TTC549 (cell line): ENCODE data around the gene STAT5A.
"Not testable (repeated sequence)": the region's sequence is repeated elsewhere in the genome, so short reads cannot be mapped to it uniquely, and the experiment has no call there.

Experiments used
- FAIRE-seq: peaks from 2 replicates; lab custom pipeline; 2012; peaks lifted over from hg19 to GRCh38; lab: Jason Lieb, UNC

The STAT5A gene

DNA sequence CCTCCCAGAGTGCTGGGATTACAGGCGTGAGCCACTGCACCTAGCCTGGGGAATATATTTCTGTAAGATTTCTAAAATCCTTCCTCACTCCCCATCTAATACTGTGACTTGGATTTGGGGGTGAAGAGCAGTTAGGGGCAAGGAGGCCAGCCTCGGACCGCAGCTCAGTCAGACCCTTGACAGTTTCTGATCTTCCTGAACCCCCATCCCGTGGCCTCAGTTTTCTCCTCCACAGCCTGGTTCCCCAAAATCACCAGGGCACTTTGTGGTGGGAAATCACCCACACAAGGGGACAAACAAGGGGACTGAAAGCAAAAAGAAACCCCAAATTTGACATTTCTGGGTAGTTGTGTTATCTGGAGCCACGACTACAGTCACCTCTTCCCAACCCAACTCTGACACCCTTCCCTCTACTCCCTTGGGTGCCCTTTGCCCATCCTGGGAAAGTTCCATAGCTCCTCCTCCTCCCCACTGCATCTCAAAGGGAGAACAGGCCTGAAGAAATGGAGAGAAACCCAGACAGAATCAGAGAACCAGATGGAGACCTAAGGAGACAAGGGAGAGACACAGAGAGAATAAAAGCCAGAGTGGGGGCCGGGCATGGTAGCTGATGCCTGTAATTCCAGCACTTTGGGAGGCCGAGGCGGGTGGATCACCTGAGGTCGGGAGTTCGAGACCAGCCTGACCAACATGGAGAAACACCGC is 2.8 kb upstream of the STAT5A start:
- FAIRE-seq = no peak

DNA sequence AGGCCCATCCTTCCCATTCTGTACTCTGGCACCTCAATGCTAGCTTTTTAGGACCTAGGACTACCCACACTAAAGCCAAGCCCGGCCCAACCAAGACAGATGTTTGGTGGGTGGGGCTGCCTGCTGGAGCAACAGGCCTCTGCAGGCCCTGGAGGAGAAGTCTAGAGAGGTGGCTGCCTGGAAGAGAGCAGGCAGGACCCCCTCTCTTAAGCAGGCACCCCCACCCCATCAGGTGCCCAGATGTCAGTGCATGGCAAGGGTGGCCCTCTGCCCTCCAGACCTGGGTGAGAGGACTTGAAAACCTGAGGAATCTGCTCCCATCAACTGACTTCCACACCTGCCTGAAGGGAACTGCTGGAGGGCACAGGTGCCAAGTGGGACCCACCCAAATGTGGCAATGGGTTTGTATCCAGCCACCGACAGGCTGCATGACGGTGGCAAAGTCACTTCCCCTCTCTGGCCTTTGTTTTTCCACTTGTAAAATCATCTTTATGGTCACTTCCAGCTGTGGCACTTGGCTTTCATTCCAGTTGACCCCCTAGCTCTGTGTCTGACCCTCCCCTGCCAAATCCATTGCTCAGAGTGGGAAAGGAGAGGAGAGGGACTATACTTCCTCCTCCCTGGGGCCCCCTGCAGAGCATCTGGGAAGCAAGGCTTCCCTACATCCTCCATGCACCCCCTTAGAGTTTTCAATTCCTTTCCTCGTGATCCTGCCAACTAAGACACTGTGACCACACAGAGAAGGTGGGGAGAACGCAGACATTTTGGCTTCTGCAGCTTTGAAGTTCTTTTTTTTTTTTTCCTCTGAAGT is 1.7 kb upstream of the STAT5A start:
- FAIRE-seq = no peak

DNA sequence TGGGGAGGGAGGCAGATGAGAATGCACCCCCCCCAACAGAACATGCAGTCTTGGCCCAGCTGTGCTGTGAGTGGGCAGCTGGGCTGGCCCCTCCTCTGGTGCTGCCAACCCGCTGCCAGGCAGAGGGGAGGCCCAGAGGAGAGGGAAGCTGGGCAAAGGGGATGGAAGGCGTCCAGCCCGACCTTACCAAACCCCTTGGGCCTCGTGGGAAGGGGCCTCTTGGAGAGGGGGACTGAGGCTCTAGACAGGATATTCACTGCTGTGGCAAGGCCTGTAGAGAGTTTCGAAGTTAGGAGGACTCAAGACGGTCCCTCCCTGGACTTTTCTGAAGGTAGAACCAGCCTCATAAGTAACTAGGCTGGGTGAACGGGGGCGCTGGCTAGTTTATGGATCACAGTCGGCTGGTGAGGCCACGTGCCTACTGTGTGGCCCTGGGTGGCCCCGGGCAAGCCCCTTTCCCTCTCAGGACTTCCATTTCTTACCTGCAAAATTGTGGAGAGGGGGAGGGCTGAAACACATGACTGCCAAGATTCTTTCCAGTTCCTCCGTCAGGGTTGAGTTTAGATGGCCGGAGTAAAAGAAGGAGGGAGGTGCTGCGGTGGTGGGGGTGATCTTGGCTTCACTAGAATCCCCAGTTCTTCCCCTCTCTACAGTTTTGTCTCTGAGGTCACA is 857 bp upstream of the STAT5A start:
- no peak for FAIRE-seq

- FAIRE-seq = no peak
Measured at GRCh38 chr17:42288803-42289610, 709 bp downstream of the STAT5A start.

- FAIRE-seq = no peak
Measured at GRCh38 chr17:42289611-42290181, 1.4 kb downstream of the STAT5A start.

DNA sequence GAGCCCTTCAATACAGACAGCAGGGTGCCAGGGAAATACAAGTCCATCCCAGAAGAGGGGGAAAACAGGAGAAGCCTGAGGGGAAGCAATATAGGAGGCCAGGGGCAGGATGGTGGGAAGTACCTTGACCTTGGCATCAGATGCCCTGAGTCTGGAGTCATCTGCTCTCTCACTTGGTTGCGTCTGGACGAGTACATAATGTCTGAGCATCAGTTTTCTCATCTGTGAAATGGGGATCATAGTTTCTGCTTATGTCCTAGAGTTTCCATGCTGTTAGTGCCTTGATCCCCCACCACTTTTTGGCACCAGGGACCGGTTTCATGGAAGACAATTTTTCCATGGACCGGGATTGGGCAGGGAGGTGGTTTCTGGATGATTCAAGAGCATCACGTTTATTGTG is 2.3 kb downstream of the STAT5A start:
- no peak for FAIRE-seq

DNA sequence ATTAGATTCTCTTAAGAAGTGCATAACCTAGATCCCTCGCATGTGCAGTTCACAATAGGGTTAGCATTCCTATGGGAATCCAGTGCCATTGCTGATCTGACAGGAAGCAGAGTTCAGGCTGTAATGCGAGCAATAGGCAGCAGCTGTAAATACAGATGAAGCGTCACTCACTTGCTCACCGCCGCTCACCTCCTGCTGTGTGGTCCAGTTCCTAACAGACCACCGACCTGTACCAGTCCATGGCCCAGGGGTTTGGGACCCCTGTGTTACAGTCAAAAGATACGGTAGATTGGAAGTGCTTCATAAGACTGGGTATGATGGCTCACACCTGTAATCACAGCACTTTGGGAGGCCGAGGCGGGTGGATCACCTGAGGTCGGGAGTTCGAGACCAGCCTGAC is 2.8 kb downstream of the STAT5A start:
- no peak for FAIRE-seq

DNA sequence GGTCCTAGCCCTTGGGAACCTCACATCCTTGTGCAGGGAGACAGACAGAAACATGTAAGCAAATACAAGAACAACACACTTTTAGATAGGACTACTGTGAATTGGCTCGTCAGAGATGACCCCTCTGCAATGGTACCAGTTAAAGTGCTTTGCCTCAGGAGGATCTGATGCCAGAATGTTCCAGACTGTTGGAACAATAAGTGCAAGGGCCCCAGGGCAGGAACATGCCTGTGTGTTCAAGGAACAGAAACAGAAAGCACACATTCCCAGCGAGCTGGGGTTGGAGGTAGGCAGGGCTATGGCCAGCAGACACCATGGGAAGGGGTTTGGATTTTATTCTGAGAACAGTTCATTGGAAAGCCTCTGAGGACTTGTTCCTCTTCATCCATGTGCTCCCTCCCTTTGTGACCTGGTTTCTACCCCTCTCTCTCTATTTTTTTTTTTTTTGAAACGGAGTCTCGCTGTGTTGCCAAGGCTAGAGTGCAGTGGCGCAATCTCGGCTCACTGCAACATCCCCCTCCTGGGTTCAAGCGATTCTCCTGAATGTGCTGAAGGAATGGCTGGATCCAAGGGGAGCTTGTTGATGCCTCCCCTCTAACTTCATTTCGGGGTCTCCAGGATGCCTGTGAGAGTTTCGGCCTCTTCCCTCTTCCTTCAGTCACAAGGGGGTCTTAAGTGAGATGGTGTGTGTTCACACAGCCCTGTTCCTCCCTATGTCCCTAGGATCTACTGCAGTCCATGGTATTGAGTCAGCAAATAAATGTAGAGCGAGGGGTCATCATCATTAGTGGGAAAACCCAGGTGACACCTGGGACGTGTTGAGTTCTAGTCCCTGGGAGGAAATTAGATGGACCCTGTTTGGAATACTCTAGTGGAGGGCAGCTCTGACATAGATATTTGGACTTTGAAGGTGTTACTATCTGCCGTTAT is 6.4 kb downstream of the STAT5A start:
- FAIRE-seq = no peak

DNA sequence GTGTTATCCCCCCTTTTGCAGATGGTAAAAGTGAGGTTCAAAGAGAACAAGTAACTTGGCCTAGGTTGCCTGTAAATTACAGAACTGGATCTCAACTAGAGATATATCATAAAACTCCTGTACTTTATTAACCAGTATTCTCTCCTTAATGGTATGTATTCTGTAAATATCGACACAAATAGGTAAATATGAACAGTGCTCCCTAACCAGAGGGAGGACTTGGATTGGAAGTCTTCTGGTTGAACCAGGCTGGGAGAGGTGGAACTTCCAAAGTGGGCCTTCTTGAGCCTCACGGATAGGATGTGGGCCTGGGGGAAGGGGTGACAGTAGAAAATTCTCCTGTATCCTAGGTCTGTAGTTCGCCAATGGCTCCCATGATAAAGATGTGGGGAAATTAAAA is 7.7 kb downstream of the STAT5A start:
- FAIRE-seq = no peak

DNA sequence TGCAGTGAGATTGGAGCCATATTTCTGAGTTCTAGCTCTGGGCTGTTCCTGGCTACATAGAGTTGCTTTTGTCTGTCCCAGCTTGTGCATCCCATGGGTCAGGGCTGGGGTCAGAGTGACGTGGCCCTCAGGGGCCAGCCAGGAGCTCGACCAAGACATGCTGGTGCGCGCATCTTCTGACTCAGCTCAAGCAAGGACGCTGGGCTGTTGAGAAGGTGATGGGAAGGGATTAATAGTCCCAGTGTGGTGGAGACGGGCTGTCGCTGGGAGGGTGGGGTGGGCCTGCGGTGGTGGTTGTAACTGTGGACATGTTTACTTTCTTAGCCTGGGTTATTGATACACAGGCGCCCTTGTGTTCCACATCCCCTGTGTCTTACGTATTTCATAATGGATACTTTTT is 9.5 kb downstream of the STAT5A start:
- FAIRE-seq = not testable (repeated sequence)

DNA sequence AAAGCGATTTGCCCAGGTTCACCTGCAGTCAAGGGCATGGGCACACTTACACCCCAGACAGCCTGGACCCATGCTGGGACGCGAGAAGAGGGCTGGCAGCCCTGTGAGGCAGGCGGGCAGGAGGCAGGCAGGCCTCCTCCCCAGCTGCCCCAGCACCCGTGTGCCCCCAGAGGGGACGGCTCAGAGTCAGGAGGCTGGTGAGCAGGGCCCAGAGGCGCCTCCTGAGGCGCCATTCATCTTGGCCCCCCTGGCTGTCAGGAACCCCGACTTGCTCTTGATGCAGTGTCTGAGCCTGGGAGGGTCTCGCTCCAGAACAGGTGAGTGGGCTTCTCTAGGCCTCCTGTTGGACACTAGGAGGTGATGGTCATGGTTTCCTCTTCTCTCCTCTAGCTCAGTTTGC is 11.1 kb downstream of the STAT5A start:
- not testable (repeated sequence) for FAIRE-seq

GRCh38 chr17:42299913-42300312 is 11.6 kb downstream of the STAT5A start:
- FAIRE-seq = not testable (repeated sequence)

- FAIRE-seq = no peak
Measured at GRCh38 chr17:42301022-42301421, 12.7 kb downstream of the STAT5A start.

GRCh38 chr17:42303694-42304093 is 15.4 kb downstream of the STAT5A start:
- no peak for FAIRE-seq

DNA sequence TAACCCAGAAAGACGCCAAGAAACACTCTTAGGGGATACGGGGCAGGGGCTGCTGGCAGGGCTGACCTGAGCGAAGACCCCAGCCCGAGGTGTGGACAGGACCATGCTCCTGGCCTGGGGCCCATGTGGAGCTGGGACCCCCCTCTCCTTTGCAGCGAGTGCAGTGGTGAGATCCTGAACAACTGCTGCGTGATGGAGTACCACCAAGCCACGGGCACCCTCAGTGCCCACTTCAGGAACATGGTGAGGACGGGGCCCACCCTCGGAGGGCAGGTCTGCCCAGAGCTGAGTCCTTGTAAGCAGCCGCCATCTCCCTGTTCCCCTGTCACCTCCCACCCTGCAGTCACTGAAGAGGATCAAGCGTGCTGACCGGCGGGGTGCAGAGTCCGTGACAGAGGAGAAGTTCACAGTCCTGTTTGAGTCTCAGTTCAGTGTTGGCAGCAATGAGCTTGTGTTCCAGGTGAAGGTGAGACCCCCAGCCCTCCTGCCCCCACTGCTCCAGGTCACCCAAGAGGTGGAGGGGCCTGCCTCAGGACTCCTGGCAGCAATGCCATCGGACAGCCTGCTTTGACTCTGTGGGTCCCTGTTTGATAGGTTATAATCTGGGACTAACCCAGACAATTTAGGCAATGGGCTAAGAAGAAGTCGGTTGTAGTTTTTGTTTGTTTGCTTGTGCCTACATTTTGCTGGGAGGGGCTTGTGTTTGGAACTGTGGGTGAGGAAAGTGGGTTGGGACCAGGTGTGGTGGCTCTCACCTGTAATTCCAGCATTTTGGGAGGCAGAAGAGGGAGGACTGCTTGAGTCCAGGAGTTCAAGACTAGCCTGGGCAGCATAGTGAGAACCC is 16.1 kb downstream of the STAT5A start:
- FAIRE-seq = no peak

GRCh38 chr17:42305031-42305330 is 16.7 kb downstream of the STAT5A start:
- not testable (repeated sequence) for FAIRE-seq

- no peak for FAIRE-seq
Measured at GRCh38 chr17:42305543-42306384, 17.5 kb downstream of the STAT5A start.

GRCh38 chr17:42306385-42306667 is 18.0 kb downstream of the STAT5A start:
- no peak for FAIRE-seq

DNA sequence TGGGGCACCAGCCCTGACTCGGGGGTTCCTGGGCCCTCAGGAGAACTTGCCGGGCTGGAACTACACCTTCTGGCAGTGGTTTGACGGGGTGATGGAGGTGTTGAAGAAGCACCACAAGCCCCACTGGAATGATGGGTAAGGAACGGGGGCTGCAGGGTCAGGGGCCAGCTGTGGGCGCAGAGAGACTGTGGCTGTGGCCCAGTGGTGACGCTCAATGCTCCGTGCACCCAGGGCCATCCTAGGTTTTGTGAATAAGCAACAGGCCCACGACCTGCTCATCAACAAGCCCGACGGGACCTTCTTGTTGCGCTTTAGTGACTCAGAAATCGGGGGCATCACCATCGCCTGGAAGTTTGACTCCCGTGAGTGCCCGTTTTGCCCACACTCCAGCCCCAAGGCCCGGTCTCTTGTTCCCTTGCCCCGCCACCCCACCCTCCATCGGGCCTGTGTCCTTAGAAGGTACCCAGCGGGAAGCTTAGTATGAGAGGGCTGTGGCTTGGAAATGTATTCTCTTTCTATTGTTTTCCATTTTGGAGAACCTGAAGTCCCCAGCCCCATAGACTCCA is 19.1 kb downstream of the STAT5A start:
- no peak for FAIRE-seq
